CD14-positive monocyte (primary cell): Measurements from ENCODE around the gene MB21D2. TPM values are rescaled to one million over a fixed set of nuclear protein-coding genes. Genes with fewer than 3 reads are reported as not detected.
A peak's percentile ranks its signal among the peaks of the same experiment; 100 is the strongest.

ENCODE experiments used
- DNase-seq, 3 donors: peaks; one replicate each; pipeline ENCODE4 v3.0.0-alpha.2; 2011 to 2022
- H2AFZ ChIP-seq: 2 replicates; pipeline ENCODE4 v1.6.0; 2012; ENCODE audit warnings: mild to moderate bottlenecking, low read depth, low read length, inconsistent platforms; ENCODE audit not compliant: insufficient read depth, poor library complexity, severe bottlenecking
- H3K27ac ChIP-seq, 2 donors: 1 replicate in 1 of 2; 2 replicates in 1 of 2; pipeline ENCODE4 v1.5.1; 2012 to 2013; ENCODE audit warnings: low read length in 2 of 2, control low read depth in 1 of 2, inconsistent platforms in 1 of 2, low read depth in 1 of 2, mild to moderate bottlenecking in 1 of 2
- H3K27me3 ChIP-seq, 2 donors: one replicate each; pipeline versions ENCODE4 v1.6.0 to v1.6.1; 2011 to 2013; ENCODE audit warnings: low read length in 2 of 2; ENCODE audit not compliant: control insufficient read depth in 2 of 2, insufficient read depth in 2 of 2
- H3K36me3 ChIP-seq, 2 donors: replicated peaks in 1 of 2; 1 replicate in 1 of 2; 2 replicates in 1 of 2; pipeline versions ENCODE4 v1.5.1 to v1.6.1; 2012 to 2013; ENCODE audit warnings: low read length in 2 of 2, control low read depth in 1 of 2, inconsistent platforms in 1 of 2, mild to moderate bottlenecking in 1 of 2; ENCODE audit not compliant: insufficient read depth in 2 of 2, control insufficient read depth in 1 of 2
- H3K4me1 ChIP-seq, 2 donors: 1 replicate in 1 of 2; 2 replicates in 1 of 2; pipeline versions ENCODE4 v1.5.1 to v1.6.1; 2012 to 2013; ENCODE audit warnings: low read length in 2 of 2, control low read depth in 1 of 2, inconsistent platforms in 1 of 2, mild to moderate bottlenecking in 1 of 2, moderate library complexity in 1 of 2; ENCODE audit not compliant: insufficient read depth in 2 of 2, control insufficient read depth in 1 of 2
- H3K4me2 ChIP-seq: replicated peaks from 2 replicates; pipeline ENCODE3; 2012; ENCODE audit warnings: low read length, moderate library complexity, mild to moderate bottlenecking; ENCODE audit not compliant: poor library complexity, severe bottlenecking; ENCODE audit errors: extremely low read depth
- H3K4me3 ChIP-seq, 3 experiments: fragments of 200-600 bp in 1 of 3; sonication (generic) in 1 of 3; replicated peaks in 1 of 3; 1 replicate in 2 of 3; 2 replicates in 1 of 3; pipeline ENCODE4 v1.5.1; 2011 to 2013; ENCODE audit warnings: low read length in 3 of 3, mild to moderate bottlenecking in 3 of 3, control low read depth in 2 of 3, low read depth in 2 of 3, inconsistent platforms in 1 of 3, moderate library complexity in 1 of 3
- H3K79me2 ChIP-seq: 2 replicates; pipeline ENCODE4 v1.6.0; 2012; ENCODE audit warnings: mild to moderate bottlenecking, control low read depth, inconsistent platforms, low read length, moderate library complexity; ENCODE audit not compliant: insufficient read depth
- H3K9ac ChIP-seq: 2 replicates; pipeline ENCODE4 v1.6.0; 2017; ENCODE audit warnings: low read length, mild to moderate bottlenecking; ENCODE audit not compliant: insufficient read depth, poor library complexity, severe bottlenecking
- H3K9me3 ChIP-seq, 2 donors: replicated peaks in 1 of 2; 1 replicate in 1 of 2; 2 replicates in 1 of 2; pipeline versions ENCODE4 v1.5.1 to v1.6.1; 2012 to 2013; ENCODE audit warnings: low read length in 2 of 2, control low read depth in 1 of 2; ENCODE audit not compliant: control insufficient read depth in 1 of 2, insufficient read depth in 1 of 2
- H4K20me1 ChIP-seq: 2 replicates; pipeline ENCODE4 v1.6.0; 2012; ENCODE audit warnings: mild to moderate bottlenecking, low read length, control low read depth, moderate library complexity; ENCODE audit not compliant: insufficient read depth
- H3K27ac Mint-ChIP-seq, 7 donors: one replicate each; pipeline ENCODE4 v1.8.0; 2020; ENCODE audit warnings: mild to moderate bottlenecking in 7 of 7, mixed read lengths in 7 of 7, moderate library complexity in 6 of 7, inconsistent platforms in 2 of 7
- H3K27me3 Mint-ChIP-seq, 3 donors: one replicate each; pipeline ENCODE4 v1.8.0; 2021 to 2022; ENCODE audit warnings: low read depth in 3 of 3, mild to moderate bottlenecking in 3 of 3, mixed read lengths in 3 of 3, moderate library complexity in 3 of 3, inconsistent platforms in 1 of 3
- H3K36me3 Mint-ChIP-seq, 2 donors: one replicate each; pipeline ENCODE4 v1.8.0; 2020; ENCODE audit warnings: mixed read lengths in 2 of 2, inconsistent platforms in 1 of 2, mild to moderate bottlenecking in 1 of 2
- H3K4me1 Mint-ChIP-seq: one replicate; pipeline ENCODE4 v1.8.0; 2020; ENCODE audit warnings: mild to moderate bottlenecking, mixed read lengths
- H3K4me3 Mint-ChIP-seq, 2 donors: one replicate each; pipeline ENCODE4 v1.8.0; 2020; ENCODE audit warnings: mild to moderate bottlenecking in 2 of 2, mixed read lengths in 2 of 2, moderate library complexity in 1 of 2
- H3K9me3 Mint-ChIP-seq, 7 donors: one replicate each; pipeline ENCODE4 v1.8.0; 2020 to 2022; ENCODE audit warnings: mixed read lengths in 7 of 7, mild to moderate bottlenecking in 6 of 7, moderate library complexity in 6 of 7, inconsistent platforms in 2 of 7
- WGBS: methylation state at CpG from one replicate; pipeline ENCODE4 v1.1.5; 2013; ENCODE audit warnings: missing lambda C conversion rate; ENCODE audit not compliant: insufficient coverage; 5-methylcytosine and 5-hydroxymethylcytosine counted together
- intact Hi-C, 2 donors: fragments of 100-400 bp; cut with micrococcal nuclease; formaldehyde crosslinking; loops; one replicate each; pipeline versions ENCODE4 v1.15.0 to v1.15.1; 2023
- polyA plus RNA-seq, 3 donors: library from polyadenylated mRNA; depleted of rRNA in 1 of 3; unstranded in 2 of 3; stranded (reverse) in 1 of 3; fragments of 300-500 nt in 2 of 3; fragments of >200 nt in 1 of 3; fragmentation: Illumina TruSeq in 2 of 3; gene quantifications; 1 replicate in 2 of 3; 2 replicates in 1 of 3; pipeline ENCODE4 v1.2.3, GENCODE V29; 2012 to 2021
- TF ChIP-seq, protein P1 (sequence below): fragments of 200-600 bp; IDR thresholded peaks from one replicate; pipeline ENCODE4 v1.8.0; 2022; ENCODE audit warnings: antibody characterized with exemption, mild to moderate bottlenecking

Gene MB21D2
- polyA plus RNA-seq, 3 donors: 0.37 to 0.77 (median 0.59) TPM

DNA sequence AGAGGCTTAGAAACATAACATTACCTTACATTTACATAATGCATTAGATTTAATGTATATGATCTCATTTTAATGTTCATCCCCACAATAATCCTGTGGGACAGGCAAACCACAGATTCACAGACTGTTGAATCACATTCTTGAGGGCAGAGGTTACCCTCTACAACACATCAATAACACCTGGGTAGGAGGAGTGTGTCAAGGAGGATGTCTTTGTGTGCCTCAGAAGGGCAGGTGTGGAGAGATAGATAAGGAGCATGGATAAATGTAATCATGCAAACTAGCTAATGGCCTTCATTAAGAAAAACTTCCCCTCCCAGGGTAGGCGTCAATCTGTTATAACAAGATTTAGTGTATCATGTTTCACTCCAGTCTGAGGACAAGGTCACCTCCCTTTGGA, 12.9 kb upstream of the MB21D2 start:
- DNase-seq: no peak
- no peaks in the 10 kb centered on the region for H3K36me3 Mint-ChIP-seq
- Histone ChIP-seq H3K27ac (peak overlapping the region in 1 of 2 donors; percentile 72), H3K27me3 (peaks cover 5 to 8% of the 10 kb centered on the region in 2 donors), H3K9ac (no peak overlapping the region), H3K9me3 (no peaks in the 10 kb centered on the region), H3K4me2 (peak overlapping the region; percentile 50), H3K79me2 (no peaks in the 10 kb centered on the region), H2AFZ (no peak overlapping the region), H4K20me1 (no peaks in the 10 kb centered on the region), H3K4me3 (peak overlapping the region in 1 of 3 experiments; percentile 48), H3K4me1 (peaks cover 20 to 22% of the 10 kb centered on the region in 2 donors), H3K36me3 (no peaks in the 10 kb centered on the region)
- H3K27me3 Mint-ChIP-seq: peaks cover 6 to 11% (median 7%) of the 10 kb centered on the region in 3 donors
- TF ChIP-seq, protein P1, sequence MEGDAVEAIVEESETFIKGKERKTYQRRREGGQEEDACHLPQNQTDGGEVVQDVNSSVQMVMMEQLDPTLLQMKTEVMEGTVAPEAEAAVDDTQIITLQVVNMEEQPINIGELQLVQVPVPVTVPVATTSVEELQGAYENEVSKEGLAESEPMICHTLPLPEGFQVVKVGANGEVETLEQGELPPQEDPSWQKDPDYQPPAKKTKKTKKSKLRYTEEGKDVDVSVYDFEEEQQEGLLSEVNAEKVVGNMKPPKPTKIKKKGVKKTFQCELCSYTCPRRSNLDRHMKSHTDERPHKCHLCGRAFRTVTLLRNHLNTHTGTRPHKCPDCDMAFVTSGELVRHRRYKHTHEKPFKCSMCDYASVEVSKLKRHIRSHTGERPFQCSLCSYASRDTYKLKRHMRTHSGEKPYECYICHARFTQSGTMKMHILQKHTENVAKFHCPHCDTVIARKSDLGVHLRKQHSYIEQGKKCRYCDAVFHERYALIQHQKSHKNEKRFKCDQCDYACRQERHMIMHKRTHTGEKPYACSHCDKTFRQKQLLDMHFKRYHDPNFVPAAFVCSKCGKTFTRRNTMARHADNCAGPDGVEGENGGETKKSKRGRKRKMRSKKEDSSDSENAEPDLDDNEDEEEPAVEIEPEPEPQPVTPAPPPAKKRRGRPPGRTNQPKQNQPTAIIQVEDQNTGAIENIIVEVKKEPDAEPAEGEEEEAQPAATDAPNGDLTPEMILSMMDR: no peak
- no peak overlapping the region for H3K4me3 Mint-ChIP-seq
- H3K9me3 Mint-ChIP-seq: peaks cover 0 to 8% (median 2%) of the 10 kb centered on the region in 7 donors
- H3K4me1 Mint-ChIP-seq: peaks cover 13% of the 10 kb centered on the region
- peak overlapping the region in 5 of 7 donors; percentile 66 to 82 (median 80) for H3K27ac Mint-ChIP-seq
- no CpG with 5 or more reads among the region's 1 CpG for WGBS
- intact Hi-C loops: no loop called here

DNA sequence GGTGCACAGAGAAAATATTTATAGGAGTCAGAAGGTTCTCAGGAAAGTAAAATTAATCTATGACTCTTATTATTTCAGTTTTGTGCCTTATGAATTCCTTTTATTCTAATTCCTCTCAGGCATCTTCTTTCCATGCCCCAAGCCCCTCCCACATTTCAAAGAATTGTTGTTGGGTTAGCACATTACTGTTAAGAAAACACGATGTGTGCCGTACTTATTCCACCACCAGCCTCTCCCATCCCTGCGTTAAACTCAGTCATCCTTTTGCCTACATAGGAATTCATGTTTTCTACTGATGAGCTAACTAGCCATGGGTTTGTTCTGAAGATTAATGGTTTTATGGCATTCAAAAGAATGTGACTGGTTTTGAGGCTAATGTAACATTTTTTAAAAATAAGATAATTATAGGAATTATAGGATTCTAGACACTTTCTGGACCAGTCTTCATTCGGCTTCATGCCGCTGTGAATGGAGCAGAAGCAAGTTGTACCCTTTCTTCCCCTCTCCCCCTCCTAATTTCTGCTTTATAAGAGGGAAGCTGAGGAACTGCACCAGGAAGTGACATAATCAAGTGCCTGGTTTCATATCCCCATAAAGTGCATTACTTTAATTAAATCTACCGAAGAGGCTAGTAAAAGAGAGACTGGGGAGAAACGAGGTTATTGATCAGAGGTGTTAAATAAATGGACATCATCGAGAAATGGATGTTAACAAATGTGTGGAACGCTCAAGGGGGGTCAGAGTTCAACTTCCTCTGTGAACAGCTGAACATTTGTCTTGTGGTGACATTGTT, 12.3 kb upstream of the MB21D2 start:
- TF ChIP-seq, protein P1: no peak
- H4K20me1 ChIP-seq: no peaks in the 10 kb centered on the region
- Mint-ChIP-seq H3K4me3 (peak overlapping the region in 1 of 2 donors; percentile 85), H3K36me3 (no peaks in the 10 kb centered on the region), H3K27ac (peak overlapping the region in 6 of 7 donors; percentile 66 to 92 (median 80)), H3K4me1 (peaks cover 13% of the 10 kb centered on the region), H3K9me3 (peaks cover 0 to 8% (median 0%) of the 10 kb centered on the region in 7 donors), H3K27me3 (peaks cover 5 to 15% (median 11%) of the 10 kb centered on the region in 3 donors)
- no peak overlapping the region for H2AFZ ChIP-seq
- peaks cover 20 to 22% of the 10 kb centered on the region in 2 donors for H3K4me1 ChIP-seq
- peak overlapping the region; percentile 50 for H3K4me2 ChIP-seq
- no CpG with 5 or more reads among the region's 9 CpGs for WGBS
- intact Hi-C loops: no loop called here
- peak; percentile 75 to 87 (median 86) for DNase-seq
- H3K79me2 ChIP-seq: no peaks in the 10 kb centered on the region
- no peak overlapping the region for H3K9ac ChIP-seq
- H3K4me3 ChIP-seq: peak overlapping the region in 1 of 3 experiments; percentile 48
- H3K27ac ChIP-seq: peak overlapping the region in 1 of 2 donors; percentile 72
- peaks cover 5 to 8% of the 10 kb centered on the region in 2 donors for H3K27me3 ChIP-seq
- no peaks in the 10 kb centered on the region for H3K9me3 ChIP-seq
- H3K36me3 ChIP-seq: no peaks in the 10 kb centered on the region
